GM12892 (cell line): ENCODE data around the gene MAGI2.

Experiments used
- POLR2A ChIP-seq: IDR thresholded peaks from 2 replicates; pipeline ENCODE4 v1.6.1; 2011; ENCODE audit warnings: low read depth, low read length, control low read depth
- POLR2AphosphoS5 ChIP-seq: IDR thresholded peaks from 2 replicates; pipeline ENCODE4 v1.6.1; 2011; ENCODE audit warnings: low read depth, low read length, control low read depth
- TAF1 ChIP-seq: IDR thresholded peaks from 2 replicates; pipeline ENCODE4 v1.6.1; 2011; ENCODE audit warnings: low read depth, mild to moderate bottlenecking, control low read depth, low read length, borderline replicate concordance

GRCh38 chr7:79497728-79498127 is 44.3 kb upstream of the MAGI2 start:
- TF ChIP-seq POLR2A (no peak), POLR2AphosphoS5 (no peak), TAF1 (no peak)
